HepG2 (cell line): ENCODE measurements around the gene LSM10. TPM values are rescaled to one million over a fixed set of nuclear protein-coding genes. Genes with fewer than 3 reads are reported as not detected.
A peak's percentile ranks its signal among the peaks of the same experiment; 100 is the strongest.

Source experiments
- ARID2 ChIP-seq: sonication (generic); formaldehyde crosslinking; IDR thresholded peaks from 2 replicates; pipeline ENCODE4 v1.8.1; 2022; ENCODE audit warnings: mild to moderate bottlenecking, missing genetic modification reagents, borderline replicate concordance
- DRAP1 ChIP-seq: IDR thresholded peaks from 2 replicates; pipeline ENCODE4 v1.6.1; 2016; ENCODE audit warnings: missing genetic modification reagents, missing compliant biosample characterization
- ELF1 ChIP-seq: sonication (generic); formaldehyde crosslinking; IDR thresholded peaks from 2 replicates; pipeline ENCODE4 v1.4.0; 2020; ENCODE audit warnings: missing genetic modification reagents
- ELF3 ChIP-seq: IDR thresholded peaks from 2 replicates; pipeline ENCODE4 v1.6.1; 2016; ENCODE audit warnings: missing genetic modification reagents, missing compliant biosample characterization
- FOXK2 ChIP-seq: fragments of 450-650 bp; IDR thresholded peaks from 2 replicates; pipeline ENCODE4 v1.6.1; 2016
- GABPA ChIP-seq, 2 experiments: IDR thresholded peaks; 2 replicates each; pipeline ENCODE4 v1.6.1; 2011 to 2016; ENCODE audit warnings: low read depth in 2 of 2, low read length in 1 of 2, missing biosample characterization in 1 of 2, missing genetic modification characterization in 1 of 2
- GATAD1 ChIP-seq: IDR thresholded peaks from 2 replicates; pipeline ENCODE4 v1.6.1; 2016; ENCODE audit warnings: missing genetic modification reagents, missing compliant biosample characterization
- GMEB1 ChIP-seq: sonication (generic); formaldehyde crosslinking; IDR thresholded peaks from 2 replicates; pipeline ENCODE4 v1.5.1; 2020; ENCODE audit warnings: missing genetic modification reagents, mild to moderate bottlenecking, borderline replicate concordance
- MAX ChIP-seq: IDR thresholded peaks from 2 replicates; pipeline ENCODE4 v1.6.1; 2012; ENCODE audit warnings: inconsistent platforms
- MXD4 ChIP-seq: IDR thresholded peaks from 2 replicates; pipeline ENCODE4 v1.6.1; 2016; ENCODE audit warnings: mild to moderate bottlenecking, missing biosample characterization, missing genetic modification reagents
- PAXIP1 ChIP-seq: sonication (generic); formaldehyde crosslinking; conservative IDR thresholded peaks from 2 replicates; pipeline ENCODE4 v1.4.0; 2020; ENCODE audit warnings: mild to moderate bottlenecking, missing genetic modification reagents, moderate library complexity
- REL ChIP-seq: sonication (generic); formaldehyde crosslinking; conservative IDR thresholded peaks from 2 replicates; pipeline ENCODE4 v1.8.0; 2022; ENCODE audit warnings: mild to moderate bottlenecking, missing genetic modification reagents, moderate library complexity
- SOX5 ChIP-seq: IDR thresholded peaks from 2 replicates; pipeline ENCODE4 v1.6.1; 2016; ENCODE audit warnings: borderline replicate concordance
- THYN1 ChIP-seq: sonication (generic); formaldehyde crosslinking; IDR thresholded peaks from 2 replicates; pipeline ENCODE4 v1.8.1; 2023; ENCODE audit warnings: low read depth, mild to moderate bottlenecking, moderate library complexity, missing genetic modification reagents, borderline replicate concordance
- ZNF446 ChIP-seq: sonication (generic); formaldehyde crosslinking; IDR thresholded peaks from 2 replicates; pipeline ENCODE4 v1.5.0; 2020; ENCODE audit warnings: mild to moderate bottlenecking, missing genetic modification reagents
- ZNF746 ChIP-seq: sonication (generic); formaldehyde crosslinking; IDR thresholded peaks from 2 replicates; pipeline ENCODE4 v1.8.0; 2022; ENCODE audit warnings: mild to moderate bottlenecking, missing genetic modification reagents
- polyA plus RNA-seq, 8 experiments: library from polyadenylated mRNA; depleted of rRNA in 3 of 8; stranded (reverse) in 7 of 8; unstranded in 1 of 8; fragments of >200 nt; fragmentation: Illumina TruSeq in 4 of 8; extraction: Trizol in 4 of 8; gene quantifications; 2 replicates each; pipeline versions ENCODE4 v1.2.1 to v1.2.3, GENCODE V29; 2011 to 2016; ENCODE audit warnings: low read depth in 4 of 8, missing spikeins in 1 of 8, mixed read lengths in 1 of 8; ENCODE audit not compliant: insufficient read depth in 1 of 8
- total RNA-seq, 5 experiments: library from RNA; depleted of rRNA; stranded (reverse); fragments of >200 nt; fragmentation: Illumina TruSeq; extraction: Trizol; gene quantifications; 2 replicates each; pipeline ENCODE4 v1.2.3, GENCODE V29; 2016; ENCODE audit warnings: low read depth in 1 of 5
- TF ChIP-seq, protein P1 (sequence below): sonication (generic); formaldehyde crosslinking; IDR thresholded peaks from 2 replicates; pipeline ENCODE4 v1.5.1; 2020; ENCODE audit warnings: mild to moderate bottlenecking, missing genetic modification reagents, moderate library complexity
- TF ChIP-seq, protein P2 (sequence below), 2 experiments: sonication (generic) in 1 of 2; formaldehyde crosslinking in 1 of 2; IDR thresholded peaks; 2 replicates each; pipeline versions ENCODE4 v1.5.1 to v1.6.1; 2011 to 2020; ENCODE audit warnings: borderline replicate concordance in 1 of 2, low read depth in 1 of 2, low read length in 1 of 2, mild to moderate bottlenecking in 1 of 2, missing genetic modification reagents in 1 of 2, moderate library complexity in 1 of 2

Gene LSM10
- total and polyA plus RNA-seq, 2 of the 13 experiments (the other 11 are each of a cell fraction or from before 2014, with no cell fraction given), result 14.0 to 52.0 TPM

GRCh38 chr1:36384542-36385409 is 12.9 kb downstream of the LSM10 start (continued):
- TF ChIP-seq ARID2 (peak; percentile 68; the same call in 1 of the 2 replicates), REL (CRISPR knock-in tag) (no peak), ELF1 (CRISPR knock-in tag) (peak; percentile 51; the same call in 1 of the 2 replicates), SOX5 (CRISPR knock-in tag) (peak; percentile 21; the same call in 1 of the 2 replicates), THYN1 (CRISPR knock-in tag) (no peak), PAXIP1 (CRISPR knock-in tag) (peak; percentile 74), ZNF746 (CRISPR knock-in tag) (no peak), MXD4 (CRISPR knock-in tag) (no peak), MAX (peak; percentile 50; the same call in 1 of the 2 replicates), GABPA (IDR thresholded peaks at IDR 0.05; ENCODE audit: low read depth, low read length) (no peak), GABPA (CRISPR knock-in tag; IDR thresholded peaks at IDR 0.05; ENCODE audit: low read depth) (peak; percentile 81), FOXK2 (no peak), ELF3 (CRISPR knock-in tag) (peak; percentile 38), DRAP1 (CRISPR knock-in tag) (peak; percentile 45; the same call in 1 of the 2 replicates), GATAD1 (CRISPR knock-in tag) (peak; percentile 57), ZNF446 (CRISPR knock-in tag) (no peak), GMEB1 (CRISPR knock-in tag) (peak; percentile 35; the same call in 1 of the 2 replicates)
- TF ChIP-seq, protein P1, sequence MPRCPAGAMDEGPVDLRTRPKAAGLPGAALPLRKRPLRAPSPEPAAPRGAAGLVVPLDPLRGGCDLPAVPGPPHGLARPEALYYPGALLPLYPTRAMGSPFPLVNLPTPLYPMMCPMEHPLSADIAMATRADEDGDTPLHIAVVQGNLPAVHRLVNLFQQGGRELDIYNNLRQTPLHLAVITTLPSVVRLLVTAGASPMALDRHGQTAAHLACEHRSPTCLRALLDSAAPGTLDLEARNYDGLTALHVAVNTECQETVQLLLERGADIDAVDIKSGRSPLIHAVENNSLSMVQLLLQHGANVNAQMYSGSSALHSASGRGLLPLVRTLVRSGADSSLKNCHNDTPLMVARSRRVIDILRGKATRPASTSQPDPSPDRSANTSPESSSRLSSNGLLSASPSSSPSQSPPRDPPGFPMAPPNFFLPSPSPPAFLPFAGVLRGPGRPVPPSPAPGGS (CRISPR knock-in tag), result 0 out of 2 replicates have a peak, but pooled peaks have one; percentile 39
- TF ChIP-seq, protein P2, sequence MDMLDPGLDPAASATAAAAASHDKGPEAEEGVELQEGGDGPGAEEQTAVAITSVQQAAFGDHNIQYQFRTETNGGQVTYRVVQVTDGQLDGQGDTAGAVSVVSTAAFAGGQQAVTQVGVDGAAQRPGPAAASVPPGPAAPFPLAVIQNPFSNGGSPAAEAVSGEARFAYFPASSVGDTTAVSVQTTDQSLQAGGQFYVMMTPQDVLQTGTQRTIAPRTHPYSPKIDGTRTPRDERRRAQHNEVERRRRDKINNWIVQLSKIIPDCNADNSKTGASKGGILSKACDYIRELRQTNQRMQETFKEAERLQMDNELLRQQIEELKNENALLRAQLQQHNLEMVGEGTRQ (IDR thresholded peaks at IDR 0.05; ENCODE audit: low read depth, low read length), result no peak
- TF ChIP-seq, protein P2 (CRISPR knock-in tag; IDR thresholded peaks at IDR 0.05; ENCODE audit: borderline replicate concordance), result no peak
